ENCODE data around the gene HPCAL4.

The HPCAL4 gene

GRCh38 chr1:39666772-39667171 lies 24.5 kb downstream of the HPCAL4 start:
- no peak for DNase-seq (ENCODE audit: low read depth)
- TF ChIP-seq, protein P1, sequence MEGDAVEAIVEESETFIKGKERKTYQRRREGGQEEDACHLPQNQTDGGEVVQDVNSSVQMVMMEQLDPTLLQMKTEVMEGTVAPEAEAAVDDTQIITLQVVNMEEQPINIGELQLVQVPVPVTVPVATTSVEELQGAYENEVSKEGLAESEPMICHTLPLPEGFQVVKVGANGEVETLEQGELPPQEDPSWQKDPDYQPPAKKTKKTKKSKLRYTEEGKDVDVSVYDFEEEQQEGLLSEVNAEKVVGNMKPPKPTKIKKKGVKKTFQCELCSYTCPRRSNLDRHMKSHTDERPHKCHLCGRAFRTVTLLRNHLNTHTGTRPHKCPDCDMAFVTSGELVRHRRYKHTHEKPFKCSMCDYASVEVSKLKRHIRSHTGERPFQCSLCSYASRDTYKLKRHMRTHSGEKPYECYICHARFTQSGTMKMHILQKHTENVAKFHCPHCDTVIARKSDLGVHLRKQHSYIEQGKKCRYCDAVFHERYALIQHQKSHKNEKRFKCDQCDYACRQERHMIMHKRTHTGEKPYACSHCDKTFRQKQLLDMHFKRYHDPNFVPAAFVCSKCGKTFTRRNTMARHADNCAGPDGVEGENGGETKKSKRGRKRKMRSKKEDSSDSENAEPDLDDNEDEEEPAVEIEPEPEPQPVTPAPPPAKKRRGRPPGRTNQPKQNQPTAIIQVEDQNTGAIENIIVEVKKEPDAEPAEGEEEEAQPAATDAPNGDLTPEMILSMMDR (conservative IDR thresholded peaks at IDR 0.05; ENCODE audit: control insufficient read depth, insufficient read depth, low read depth, low read length): no peak

GRCh38 chr1:39663559-39663958 lies 27.7 kb downstream of the HPCAL4 start:
- no peak overlapping the region for H3K4me3 ChIP-seq (ENCODE audit: control insufficient read depth, low read depth, low read length)
- TF ChIP-seq, protein P1 (conservative IDR thresholded peaks at IDR 0.05; ENCODE audit: control insufficient read depth, insufficient read depth, low read depth, low read length): no peak
- DNase-seq (ENCODE audit: low read depth): no peak

More at GRCh38 chr1:39666772-39667171, 24.5 kb downstream of the HPCAL4 start:
- no peak overlapping the region for H3K4me3 ChIP-seq (ENCODE audit: control insufficient read depth, low read depth, low read length)

DNA sequence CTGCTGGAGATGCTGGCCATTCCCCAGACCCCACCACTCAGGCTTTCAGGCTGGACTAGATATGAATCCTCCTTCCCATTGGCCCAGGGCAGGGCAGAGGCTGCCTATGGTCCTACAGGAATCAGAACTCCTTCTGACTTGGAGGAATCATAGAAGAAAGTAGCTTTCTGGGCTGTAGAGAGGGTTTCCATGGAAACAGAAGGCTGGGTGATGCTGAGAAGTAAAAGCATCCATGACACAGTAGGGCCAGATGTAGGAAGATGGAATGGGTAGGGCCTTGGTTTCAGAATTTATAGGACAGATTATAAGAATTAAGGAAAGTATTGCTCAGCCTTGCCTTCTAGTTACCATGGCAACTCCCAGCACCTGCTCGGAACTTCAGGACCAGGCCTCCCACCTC lies 28.4 kb downstream of the HPCAL4 start:
- no peak for DNase-seq (ENCODE audit: low read depth)
- no peak overlapping the region for H3K4me3 ChIP-seq (ENCODE audit: control insufficient read depth, low read depth, low read length)
- TF ChIP-seq, protein P1 (conservative IDR thresholded peaks at IDR 0.05; ENCODE audit: control insufficient read depth, insufficient read depth, low read depth, low read length): no peak

DNA sequence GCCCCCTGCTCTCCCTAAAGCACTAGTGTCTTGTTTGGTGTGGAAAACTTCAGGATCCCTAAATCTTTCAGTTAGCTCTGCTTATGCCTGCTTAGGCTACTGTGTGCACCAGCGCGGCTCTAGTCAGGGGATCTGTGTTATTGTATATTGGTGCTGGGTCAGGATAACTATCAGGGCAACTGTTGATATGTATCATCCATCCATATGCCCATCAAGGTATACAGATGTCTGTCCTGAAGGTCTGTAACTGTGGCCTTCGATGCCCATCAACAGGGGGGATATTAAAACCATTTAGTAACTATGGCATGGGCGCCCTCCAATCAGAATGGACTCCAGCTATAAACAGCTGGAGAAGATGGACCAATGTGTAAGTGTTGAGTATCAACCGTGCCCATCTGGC lies 31.7 kb downstream of the HPCAL4 start:
- TF ChIP-seq, protein P1 (conservative IDR thresholded peaks at IDR 0.05; ENCODE audit: control insufficient read depth, insufficient read depth, low read depth, low read length): no peak
- no peak for DNase-seq (ENCODE audit: low read depth)
- no peak overlapping the region for H3K4me3 ChIP-seq (ENCODE audit: control insufficient read depth, low read depth, low read length)

DNA sequence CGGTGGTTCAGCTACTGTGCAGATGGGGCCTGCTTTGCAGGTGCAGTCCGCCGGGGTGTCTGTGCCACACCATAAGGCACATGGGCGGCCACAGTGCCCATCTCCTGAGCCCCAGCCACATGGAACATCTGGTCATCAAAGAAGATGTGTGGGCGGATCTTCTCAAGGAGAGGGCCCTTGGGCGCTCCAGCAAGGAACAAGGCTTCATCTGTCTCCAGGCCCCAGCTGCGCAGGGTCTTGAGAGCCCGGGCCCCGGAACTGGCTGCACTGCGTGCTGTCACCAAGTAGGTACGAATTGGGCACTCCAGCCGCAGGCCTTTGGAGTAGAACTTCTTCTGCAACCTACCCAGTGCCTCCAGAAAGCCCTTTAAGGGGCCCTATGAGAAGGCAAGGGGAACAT lies 32.1 kb downstream of the HPCAL4 start:
- DNase-seq (ENCODE audit: low read depth): no peak
- TF ChIP-seq, protein P1 (conservative IDR thresholded peaks at IDR 0.05; ENCODE audit: control insufficient read depth, insufficient read depth, low read depth, low read length): no peak
- H3K4me3 ChIP-seq (ENCODE audit: control insufficient read depth, low read depth, low read length): no peak overlapping the region

- TF ChIP-seq, protein P1 (conservative IDR thresholded peaks at IDR 0.05; ENCODE audit: control insufficient read depth, insufficient read depth, low read depth, low read length): peak; percentile 80
- peak; percentile 75 for DNase-seq (ENCODE audit: low read depth)
- H3K4me3 ChIP-seq (ENCODE audit: control insufficient read depth, low read depth, low read length): no peak overlapping the region
These were observed 33.2 kb downstream of the HPCAL4 start for GRCh38 chr1:39657923-39658485.

DNA sequence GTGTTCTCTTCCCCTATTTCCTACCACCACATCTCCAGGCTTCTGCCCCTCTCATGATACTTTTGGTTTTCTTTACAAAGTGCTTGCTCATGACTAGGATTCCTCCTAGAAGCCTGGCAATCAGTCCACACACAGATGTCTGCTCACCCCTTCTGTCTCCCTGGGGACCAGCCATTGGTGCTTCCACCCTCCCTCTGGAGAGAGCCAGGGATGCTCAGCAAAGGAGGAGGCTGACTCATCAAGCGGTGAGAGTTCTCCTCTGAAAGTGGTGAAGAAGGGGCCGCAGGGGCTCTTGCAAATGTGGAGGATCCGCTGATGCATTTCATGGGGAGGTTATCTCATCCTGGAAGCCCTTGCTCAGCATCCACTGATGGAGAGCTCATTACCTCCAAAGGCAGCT lies 33.8 kb downstream of the HPCAL4 start:
- TF ChIP-seq, protein P1 (conservative IDR thresholded peaks at IDR 0.05; ENCODE audit: control insufficient read depth, insufficient read depth, low read depth, low read length): no peak
- no peak overlapping the region for H3K4me3 ChIP-seq (ENCODE audit: control insufficient read depth, low read depth, low read length)
- DNase-seq (ENCODE audit: low read depth): peak; percentile 65
